ENCODE measurements around the gene RGS6. TPM values are rescaled to one million over a fixed set of nuclear protein-coding genes. Genes with fewer than 3 reads are reported as not detected.

Gene RGS6
- total and polyA plus RNA-seq, 2 of the 4 experiments (the other 2 are of a cell fraction): not detected

DNA sequence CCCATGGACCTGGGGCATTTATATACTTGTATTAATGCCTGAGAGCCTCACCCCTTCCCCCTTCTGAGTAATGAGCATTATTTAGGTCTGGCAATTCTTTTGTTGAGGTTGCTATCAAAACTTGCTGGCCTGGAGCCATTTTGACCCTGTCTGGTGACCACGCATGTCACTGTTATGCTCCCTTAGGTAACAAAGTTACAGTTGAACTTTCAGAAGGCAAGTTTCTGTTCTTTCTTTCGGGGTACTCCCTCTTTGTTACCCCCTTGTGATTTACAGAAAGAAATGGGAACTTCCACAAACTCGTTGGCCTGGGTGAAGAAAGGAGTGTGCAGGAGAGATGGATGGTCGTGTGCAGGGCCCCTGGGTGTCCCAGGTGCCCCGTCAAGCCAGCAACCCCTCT lies 656.3 kb downstream of the RGS6 start:
- H3K9me1 ChIP-seq (ENCODE audit: insufficient read depth, low read length): no peaks in the 10 kb centered on the region
- ATAC-seq (ENCODE audit: low read depth) (no peak), DNase-seq (no peak)
- H2BK15ac ChIP-seq (ENCODE audit: low read depth, low read length): no peak overlapping the region
- H3K36me3 ChIP-seq (ENCODE audit: control insufficient read depth, insufficient read depth, low read length): no peaks in the 10 kb centered on the region
- no peak overlapping the region for H4K5ac ChIP-seq (ENCODE audit: low read depth, low read length)
- no peak overlapping the region for H3K18ac ChIP-seq (ENCODE audit: low read depth, low read length)
- dilution Hi-C loops (cut with HindIII; ENCODE audit: low sequenced_read_pairs, unreplicated experiment): no loop called here
- no peak overlapping the region for H2BK5ac ChIP-seq (ENCODE audit: low read depth, low read length, poor library complexity, severe bottlenecking)
- BruUV-seq (replicated peaks): no TSS peak
- no peak overlapping the region for H3K56ac ChIP-seq (ENCODE audit: extremely low read depth, insufficient read depth, low read length)
- H3K23ac ChIP-seq (ENCODE audit: low read depth, low read length): no peak overlapping the region
- in situ Hi-C loops (cut with MboI; ENCODE audit: low sequenced_read_pairs): no loop called here
- intact Hi-C loops (cut with micrococcal nuclease): no loop called here
- H3K4me2 ChIP-seq (ENCODE audit: low read depth, low read length): no peak overlapping the region
- no peaks in the 10 kb centered on the region for H3K9me3 ChIP-seq (ENCODE audit: control insufficient read depth, insufficient read depth, low read length)
- no peak overlapping the region for H2AK5ac ChIP-seq (ENCODE audit: low read depth, low read length)
- no peaks in the 10 kb centered on the region for H3K4me1 ChIP-seq (ENCODE audit: control insufficient read depth, insufficient read depth, low read length)
- no peak overlapping the region for H3K27ac ChIP-seq (ENCODE audit: insufficient read depth, low read length)
- no peak overlapping the region for H3K4ac ChIP-seq (ENCODE audit: low read depth, low read length)
- H4K8ac ChIP-seq (ENCODE audit: low read depth in 2 of 2, low read length in 2 of 2): no peak overlapping the region
- H4K20me1 ChIP-seq (ENCODE audit: insufficient read depth, low read length): no peaks in the 10 kb centered on the region
- no CpG with 5 or more reads among the region's 5 CpGs for WGBS, 2 experiments (ENCODE audit: extremely low coverage in 2 of 2, insufficient read length in 1 of 2)
- no peak overlapping the region for H3K9ac ChIP-seq (ENCODE audit: low read depth, low read length)
- H4K91ac ChIP-seq (ENCODE audit: insufficient read depth, low read depth, low read length): no peak overlapping the region
- CTCF ChIA-PET: interaction anchor here (1.0 kb wide), 1 partner anchor 14 kb away, joined by 3 read pairs; no protein-coding TSS in a partner anchor
- H2BK20ac ChIP-seq (ENCODE audit: low read depth, low read length): no peak overlapping the region
- no peak overlapping the region for H2AK9ac ChIP-seq (replicated peaks; ENCODE audit: low read depth, low read length, poor library complexity)
- POLR2A ChIA-PET (ENCODE audit: unreplicated experiment): no interaction called here
- H3K14ac ChIP-seq (replicated peaks; ENCODE audit: low read depth, low read length): no peak overlapping the region
- no peak for TF ChIP-seq MAFK (IDR thresholded peaks at IDR 0.05; ENCODE audit: low read depth, low read length)
- no peaks in the 10 kb centered on the region for H3K79me1 ChIP-seq (ENCODE audit: low read depth in 1 of 2, low read length in 2 of 2)
- no peak overlapping the region for H2BK120ac ChIP-seq (ENCODE audit: low read depth, low read length)
- H3K27me3 ChIP-seq (ENCODE audit: control insufficient read depth, insufficient read depth, low read length): no peaks in the 10 kb centered on the region; the same call in 1 of the 2 replicates
- no peak overlapping the region for H3K4me3 ChIP-seq (ENCODE audit: insufficient read depth, low read depth, low read length)
- H2AFZ ChIP-seq (replicated peaks; ENCODE audit: low read length, poor library complexity): no peak overlapping the region
